ENCODE results near the gene KRTAP10-6.
"Not testable (repeated sequence)": the region's sequence is repeated elsewhere in the genome, so short reads cannot be mapped to it uniquely, and the experiment has no call there.

KRTAP10-6 gene

GRCh38 chr21:44564099-44564498 is 28.2 kb downstream of the KRTAP10-6 start:
- in situ Hi-C loops (cut with HindIII; ENCODE audit: low sequenced_read_pairs) = no loop called here

DNA sequence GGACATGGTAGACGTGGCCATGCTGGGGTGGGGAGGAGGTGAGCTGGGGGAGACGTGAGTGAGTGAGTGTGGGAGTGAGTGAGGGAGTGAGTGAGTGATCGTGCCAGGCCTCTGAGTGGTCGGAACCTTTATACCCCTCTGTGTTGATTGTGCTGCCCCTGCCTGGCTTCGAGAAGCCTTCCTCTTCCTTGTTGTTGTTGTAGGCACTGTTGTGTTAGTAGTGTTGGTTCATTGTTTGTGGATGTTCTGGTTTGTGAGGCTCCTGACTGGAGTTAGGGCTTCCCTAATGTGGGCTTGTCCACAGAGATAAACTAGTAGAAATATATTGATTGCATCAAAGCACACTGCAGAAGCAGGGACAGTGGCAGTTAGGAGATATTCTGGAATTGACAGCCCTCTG is 33.6 kb downstream of the KRTAP10-6 start, which contains the start of gene KRTAP10-3:
TSS of gene KRTAP10-3 (minus strand) at position 101 of the 400 bp plus-strand sequence. CDS start at position 21, 80 bp downstream.
- no peak for DNase-seq (ENCODE audit: low read depth, low spot score)
- no peak within 1 kb of the TSS for H3K4me3 ChIP-seq (ENCODE audit: low read depth, low read length)
- TF ChIP-seq, protein P1, sequence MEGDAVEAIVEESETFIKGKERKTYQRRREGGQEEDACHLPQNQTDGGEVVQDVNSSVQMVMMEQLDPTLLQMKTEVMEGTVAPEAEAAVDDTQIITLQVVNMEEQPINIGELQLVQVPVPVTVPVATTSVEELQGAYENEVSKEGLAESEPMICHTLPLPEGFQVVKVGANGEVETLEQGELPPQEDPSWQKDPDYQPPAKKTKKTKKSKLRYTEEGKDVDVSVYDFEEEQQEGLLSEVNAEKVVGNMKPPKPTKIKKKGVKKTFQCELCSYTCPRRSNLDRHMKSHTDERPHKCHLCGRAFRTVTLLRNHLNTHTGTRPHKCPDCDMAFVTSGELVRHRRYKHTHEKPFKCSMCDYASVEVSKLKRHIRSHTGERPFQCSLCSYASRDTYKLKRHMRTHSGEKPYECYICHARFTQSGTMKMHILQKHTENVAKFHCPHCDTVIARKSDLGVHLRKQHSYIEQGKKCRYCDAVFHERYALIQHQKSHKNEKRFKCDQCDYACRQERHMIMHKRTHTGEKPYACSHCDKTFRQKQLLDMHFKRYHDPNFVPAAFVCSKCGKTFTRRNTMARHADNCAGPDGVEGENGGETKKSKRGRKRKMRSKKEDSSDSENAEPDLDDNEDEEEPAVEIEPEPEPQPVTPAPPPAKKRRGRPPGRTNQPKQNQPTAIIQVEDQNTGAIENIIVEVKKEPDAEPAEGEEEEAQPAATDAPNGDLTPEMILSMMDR (IDR thresholded peaks at IDR 0.05; ENCODE audit: low read depth, low read length) = no peak
- in situ Hi-C loops (cut with HindIII; ENCODE audit: low sequenced_read_pairs) = no loop called here

More at GRCh38 chr21:44564099-44564498, 28.2 kb downstream of the KRTAP10-6 start:
- DNase-seq (ENCODE audit: low read depth, low spot score) = no peak
- TF ChIP-seq, protein P1 (IDR thresholded peaks at IDR 0.05; ENCODE audit: low read depth, low read length) = no peak
- no peak overlapping the region for H3K4me3 ChIP-seq (ENCODE audit: low read depth, low read length)

GRCh38 chr21:44558329-44558675 is 34.0 kb downstream of the KRTAP10-6 start:
- DNase-seq (ENCODE audit: low read depth, low spot score); in situ Hi-C loops (cut with HindIII; ENCODE audit: low sequenced_read_pairs): not testable (repeated sequence)

GRCh38 chr21:44557491-44558328 is 34.6 kb downstream of the KRTAP10-6 start:
- no peak for DNase-seq (ENCODE audit: low read depth, low spot score)
- in situ Hi-C loops (cut with HindIII; ENCODE audit: low sequenced_read_pairs) = no loop called here
- TF ChIP-seq, protein P1 (IDR thresholded peaks at IDR 0.05; ENCODE audit: low read depth, low read length) = no peak

More at GRCh38 chr21:44558329-44558675, 34.0 kb downstream of the KRTAP10-6 start:
- H3K4me3 ChIP-seq (ENCODE audit: low read depth, low read length) = not testable (repeated sequence)

DNA sequence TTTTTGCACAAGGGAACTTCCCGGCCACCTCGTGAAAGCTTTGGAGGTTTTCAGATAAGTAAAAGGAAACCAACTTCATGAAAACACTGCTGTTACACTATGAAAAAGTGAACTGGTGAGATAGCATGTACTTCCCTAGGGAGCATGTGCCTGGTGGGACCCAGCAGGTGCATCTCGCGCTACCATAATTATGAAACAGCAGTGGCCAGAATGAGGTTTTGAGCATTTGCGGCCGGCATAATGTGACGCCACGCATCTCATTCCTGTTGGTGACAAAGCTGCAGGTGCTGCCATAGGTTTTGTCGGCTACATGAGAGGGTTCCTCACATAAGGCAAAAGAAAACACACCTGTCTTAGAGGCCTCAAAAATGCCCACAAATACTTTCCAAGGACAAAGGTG is 35.4 kb downstream of the KRTAP10-6 start:
- H3K4me3 ChIP-seq (ENCODE audit: low read depth, low read length) = no peak overlapping the region
- in situ Hi-C loops (cut with HindIII; ENCODE audit: low sequenced_read_pairs) = no loop called here
- TF ChIP-seq, protein P1 (IDR thresholded peaks at IDR 0.05; ENCODE audit: low read depth, low read length) = no peak
- no peak for DNase-seq (ENCODE audit: low read depth, low spot score)

More at GRCh38 chr21:44557491-44558328, 34.6 kb downstream of the KRTAP10-6 start:
- H3K4me3 ChIP-seq (ENCODE audit: low read depth, low read length) = no peak overlapping the region

- no peak overlapping the region for H3K4me3 ChIP-seq (ENCODE audit: low read depth, low read length)
- TF ChIP-seq, protein P1 (IDR thresholded peaks at IDR 0.05; ENCODE audit: low read depth, low read length) = no peak
- in situ Hi-C loops (cut with HindIII; ENCODE audit: low sequenced_read_pairs) = no loop called here
- no peak for DNase-seq (ENCODE audit: low read depth, low spot score)
Measured at GRCh38 chr21:44555200-44555875, 37.0 kb downstream of the KRTAP10-6 start.

DNA sequence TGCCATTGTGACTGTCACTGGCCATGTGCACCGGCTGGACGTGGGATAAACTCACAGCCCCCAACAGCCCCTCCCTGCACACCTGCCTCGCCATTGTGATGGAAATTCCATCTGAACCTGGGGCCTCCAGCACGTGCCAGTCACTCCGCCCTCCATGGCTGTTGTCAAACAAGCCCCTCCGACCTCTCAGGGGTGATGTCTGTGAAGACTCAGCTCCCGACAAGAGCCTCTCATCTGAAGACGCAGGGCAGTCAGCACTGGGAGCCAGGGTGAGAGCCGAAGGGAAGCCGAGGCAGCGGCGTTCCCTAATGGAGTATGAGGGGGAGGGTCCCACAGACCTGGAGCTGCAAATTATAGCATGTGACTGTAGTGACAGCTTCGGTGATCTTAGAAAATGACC is 39.6 kb downstream of the KRTAP10-6 start:
- TF ChIP-seq, protein P1 (IDR thresholded peaks at IDR 0.05; ENCODE audit: low read depth, low read length) = no peak
- in situ Hi-C loops (cut with HindIII; ENCODE audit: low sequenced_read_pairs) = no loop called here
- no peak overlapping the region for H3K4me3 ChIP-seq (ENCODE audit: low read depth, low read length)
- DNase-seq (ENCODE audit: low read depth, low spot score) = no peak

All from astrocyte of the spinal cord (primary cell).